Measurements from ENCODE around the gene MEI1.

Gene MEI1

DNA sequence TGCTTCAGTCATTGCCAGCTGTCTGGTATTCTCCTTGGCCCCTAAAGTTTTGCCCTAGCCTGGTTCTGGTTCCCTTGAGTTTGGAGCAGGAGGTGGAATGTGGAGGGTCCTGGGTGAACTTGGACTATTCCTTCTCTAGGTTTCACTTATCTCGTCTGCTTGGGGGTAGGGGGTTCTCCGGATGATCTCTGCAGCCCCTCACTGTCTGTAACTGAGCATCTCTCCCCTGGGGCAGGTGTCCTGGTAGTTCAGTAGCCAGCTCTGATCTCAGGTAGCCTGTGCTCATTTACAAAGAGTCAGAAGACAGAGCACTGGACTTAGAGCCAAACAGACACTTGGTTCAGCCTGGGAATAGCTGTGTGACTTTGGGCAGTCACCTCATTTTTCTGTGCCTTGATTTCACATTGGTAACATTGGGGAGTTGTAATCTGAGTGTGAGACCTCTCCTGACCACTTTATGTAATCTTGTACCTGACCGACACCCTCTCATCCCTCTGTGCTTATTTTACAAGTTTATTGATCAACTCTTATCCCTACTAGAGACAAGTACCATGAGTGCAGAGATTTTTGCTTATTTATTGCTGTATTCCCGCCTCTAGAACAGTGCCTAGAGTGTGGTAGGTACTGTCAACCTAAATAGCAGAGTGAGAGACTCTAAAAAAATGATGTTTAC is 102.0 kb downstream of the MEI1 start:
- Histone ChIP-seq H3K4me3 (ENCODE audit: low read depth, low read length) (peak overlapping the region; percentile 88), H3K27me3 (ENCODE audit: insufficient read depth, low read length) (no peaks in the 10 kb centered on the region), H2AK5ac (ENCODE audit: low read length) (no peak overlapping the region), H3K9ac (ENCODE audit: low read length) (peak overlapping the region; percentile 14), H2BK5ac (ENCODE audit: low read depth, low read length, poor library complexity) (no peak overlapping the region), H3K79me2 (ENCODE audit: control insufficient read depth, insufficient read depth, low read length, poor library complexity) (peaks cover 1% of the 10 kb centered on the region), H4K12ac (ENCODE audit: low read depth, low read length) (no peak overlapping the region), H4K8ac (ENCODE audit: low read depth, low read length) (peak overlapping the region; percentile 47), H3K4ac (ENCODE audit: low read depth, low read length) (no peak overlapping the region), H4K91ac (ENCODE audit: low read depth, low read length) (no peak overlapping the region), H2BK120ac (ENCODE audit: insufficient read depth, low read length, poor library complexity) (no peak overlapping the region), H3K23ac (ENCODE audit: low read length) (no peak overlapping the region), H3K4me2 (ENCODE audit: low read length) (peak overlapping the region; percentile 98), H3K9me3 (ENCODE audit: insufficient read depth, low read depth, low read length) (no peaks in the 10 kb centered on the region), H3K14ac (ENCODE audit: low read length) (peak overlapping the region; percentile 84), H2BK12ac (ENCODE audit: low read length) (no peak overlapping the region), H3K27ac (ENCODE audit: low read depth, low read length) (no peak overlapping the region), H3K18ac (ENCODE audit: low read length) (peak overlapping the region; percentile 9), H3K4me1 (ENCODE audit: control insufficient read depth in 1 of 2, insufficient read depth in 2 of 2, low read length in 2 of 2) (peaks cover 11 to 13% of the 10 kb centered on the region in 2 experiments), H3K79me1 (ENCODE audit: low read length) (peaks cover 12% of the 10 kb centered on the region), H2AFZ (ENCODE audit: insufficient read depth, low read length, poor library complexity) (peak overlapping the region; percentile 55), H3K36me3 (ENCODE audit: control insufficient read depth in 1 of 2, insufficient read depth in 2 of 2, low read length in 2 of 2) (no peaks in the 10 kb centered on the region)
- no CpG with 5 or more reads among the region's 4 CpGs for WGBS (ENCODE audit: extremely low coverage, insufficient coverage, insufficient read length)
- peak in 1 of 2 donors; percentile 15 for DNase-seq

DNA sequence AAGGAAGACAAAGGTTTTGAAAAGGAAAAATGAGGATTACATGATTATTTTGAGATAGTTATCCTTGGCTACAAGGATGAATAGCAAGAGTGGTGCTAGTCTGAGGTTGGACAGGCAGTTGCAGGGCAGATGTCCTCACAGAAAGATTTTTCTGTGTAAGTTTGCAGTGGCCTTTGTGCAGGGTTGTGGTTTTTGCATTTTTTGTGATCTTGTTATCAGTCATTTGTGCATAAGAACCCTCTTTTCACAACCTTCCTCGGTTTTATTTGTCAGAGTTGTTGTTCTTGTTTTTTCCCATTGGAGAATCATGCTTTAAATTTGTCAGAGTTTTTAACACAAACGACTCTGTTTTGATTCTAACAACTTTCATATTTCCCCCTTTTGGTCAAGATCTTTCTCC is 102.6 kb downstream of the MEI1 start:
- Histone ChIP-seq H3K9ac (ENCODE audit: low read length) (no peak overlapping the region), H4K91ac (ENCODE audit: low read depth, low read length) (no peak overlapping the region), H3K27ac (ENCODE audit: low read depth, low read length) (no peak overlapping the region), H2AK5ac (ENCODE audit: low read length) (no peak overlapping the region), H3K36me3 (ENCODE audit: control insufficient read depth in 1 of 2, insufficient read depth in 2 of 2, low read length in 2 of 2) (no peaks in the 10 kb centered on the region), H2AFZ (ENCODE audit: insufficient read depth, low read length, poor library complexity) (no peak overlapping the region), H3K9me3 (ENCODE audit: insufficient read depth, low read depth, low read length) (no peaks in the 10 kb centered on the region), H3K27me3 (ENCODE audit: insufficient read depth, low read length) (no peaks in the 10 kb centered on the region), H2BK12ac (ENCODE audit: low read length) (no peak overlapping the region), H3K4me2 (ENCODE audit: low read length) (no peak overlapping the region), H2BK120ac (ENCODE audit: insufficient read depth, low read length, poor library complexity) (no peak overlapping the region), H4K12ac (ENCODE audit: low read depth, low read length) (no peak overlapping the region), H2BK5ac (ENCODE audit: low read depth, low read length, poor library complexity) (no peak overlapping the region), H3K14ac (ENCODE audit: low read length) (no peak overlapping the region), H3K79me2 (ENCODE audit: control insufficient read depth, insufficient read depth, low read length, poor library complexity) (peaks cover 1% of the 10 kb centered on the region), H3K4ac (ENCODE audit: low read depth, low read length) (no peak overlapping the region), H3K4me1 (ENCODE audit: control insufficient read depth in 1 of 2, insufficient read depth in 2 of 2, low read length in 2 of 2) (peaks cover 11 to 13% of the 10 kb centered on the region in 2 experiments), H4K8ac (ENCODE audit: low read depth, low read length) (no peak overlapping the region), H3K18ac (ENCODE audit: low read length) (no peak overlapping the region), H3K79me1 (ENCODE audit: low read length) (peaks cover 12% of the 10 kb centered on the region), H3K4me3 (ENCODE audit: low read depth, low read length) (no peak overlapping the region), H3K23ac (ENCODE audit: low read length) (no peak overlapping the region)
- no CpG with 5 or more reads among the region's 2 CpGs for WGBS (ENCODE audit: extremely low coverage, insufficient coverage, insufficient read length)
- DNase-seq = peak in 1 of 2 donors; percentile 8

DNA sequence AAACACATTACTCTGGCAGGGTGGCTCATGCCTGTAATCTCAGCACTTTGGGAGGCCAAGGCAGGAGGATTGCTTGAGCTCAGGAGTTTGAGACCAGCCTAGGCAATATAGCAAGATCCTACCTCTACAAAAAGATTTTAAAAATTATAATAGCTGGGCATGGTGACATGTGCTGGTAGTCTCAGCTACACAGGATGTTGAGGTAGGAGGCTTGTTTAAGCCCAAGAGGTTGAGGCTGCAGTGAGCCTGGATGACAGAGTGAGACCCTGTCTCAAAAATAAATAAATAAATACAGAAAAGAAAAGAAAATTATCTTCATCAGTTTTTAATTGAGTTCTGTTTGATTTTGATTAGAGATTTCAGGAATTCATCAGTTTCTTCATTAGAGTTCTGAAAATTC is 106.3 kb downstream of the MEI1 start:
- H4K12ac ChIP-seq (ENCODE audit: low read depth, low read length) = no peak overlapping the region
- no peak overlapping the region for H4K91ac ChIP-seq (ENCODE audit: low read depth, low read length)
- H3K27ac ChIP-seq (ENCODE audit: low read depth, low read length) = no peak overlapping the region
- H3K79me2 ChIP-seq (ENCODE audit: control insufficient read depth, insufficient read depth, low read length, poor library complexity) = peaks cover under 1% of the 10 kb centered on the region
- H2AFZ ChIP-seq (ENCODE audit: insufficient read depth, low read length, poor library complexity) = no peak overlapping the region
- no peak overlapping the region for H3K4me3 ChIP-seq (ENCODE audit: low read depth, low read length)
- H3K4me2 ChIP-seq (ENCODE audit: low read length) = no peak overlapping the region
- peaks cover 5% of the 10 kb centered on the region in 2 experiments for H3K4me1 ChIP-seq (ENCODE audit: control insufficient read depth in 1 of 2, insufficient read depth in 2 of 2, low read length in 2 of 2)
- no peak overlapping the region for H2BK12ac ChIP-seq (ENCODE audit: low read length)
- H3K9ac ChIP-seq (ENCODE audit: low read length) = no peak overlapping the region
- H3K14ac ChIP-seq (ENCODE audit: low read length) = no peak overlapping the region
- H3K79me1 ChIP-seq (ENCODE audit: low read length) = peaks cover 4% of the 10 kb centered on the region
- H4K8ac ChIP-seq (ENCODE audit: low read depth, low read length) = no peak overlapping the region
- H3K23ac ChIP-seq (ENCODE audit: low read length) = no peak overlapping the region
- H3K18ac ChIP-seq (ENCODE audit: low read length) = no peak overlapping the region
- H3K27me3 ChIP-seq (ENCODE audit: insufficient read depth, low read length) = no peaks in the 10 kb centered on the region
- no peak overlapping the region for H2AK5ac ChIP-seq (ENCODE audit: low read length)
- H2BK120ac ChIP-seq (ENCODE audit: insufficient read depth, low read length, poor library complexity) = no peak overlapping the region
- no peak for DNase-seq
- no peak overlapping the region for H3K4ac ChIP-seq (ENCODE audit: low read depth, low read length)
- no peaks in the 10 kb centered on the region for H3K9me3 ChIP-seq (ENCODE audit: insufficient read depth, low read depth, low read length)
- H3K36me3 ChIP-seq (ENCODE audit: control insufficient read depth in 1 of 2, insufficient read depth in 2 of 2, low read length in 2 of 2) = peaks cover 0 to 2% of the 10 kb centered on the region in 2 experiments
- no peak overlapping the region for H2BK5ac ChIP-seq (ENCODE audit: low read depth, low read length, poor library complexity)

DNA sequence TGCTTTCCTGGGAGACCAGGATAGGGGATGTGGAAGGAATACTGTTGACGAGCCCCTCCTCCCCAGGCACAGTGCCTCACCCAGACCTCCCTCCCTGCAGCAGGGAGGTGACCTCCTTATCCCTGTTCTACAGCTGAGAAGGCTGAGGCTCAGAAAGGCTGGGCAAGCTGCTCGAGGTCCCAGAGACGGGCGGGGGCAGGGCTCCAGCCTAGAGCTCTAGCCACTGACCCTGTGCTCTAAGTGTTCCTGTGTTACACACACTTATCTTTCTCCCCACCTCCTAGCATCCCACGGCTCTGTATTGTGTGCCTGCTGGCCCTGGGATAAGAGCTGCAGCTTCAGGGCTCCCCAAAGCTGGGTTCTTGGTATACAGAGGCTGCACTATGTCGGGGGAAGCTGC is 109.1 kb downstream of the MEI1 start:
- DNase-seq = no peak
- no peaks in the 10 kb centered on the region for H3K79me2 ChIP-seq (ENCODE audit: control insufficient read depth, insufficient read depth, low read length, poor library complexity)
- no peak overlapping the region for H3K18ac ChIP-seq (ENCODE audit: low read length)
- no peak overlapping the region for H4K91ac ChIP-seq (ENCODE audit: low read depth, low read length)
- H2BK5ac ChIP-seq (ENCODE audit: low read depth, low read length, poor library complexity) = no peak overlapping the region
- H2AK5ac ChIP-seq (ENCODE audit: low read length) = no peak overlapping the region
- no peak overlapping the region for H4K8ac ChIP-seq (ENCODE audit: low read depth, low read length)
- H3K79me1 ChIP-seq (ENCODE audit: low read length) = no peaks in the 10 kb centered on the region
- no peak overlapping the region for H3K4ac ChIP-seq (ENCODE audit: low read depth, low read length)
- no peak overlapping the region for H3K9ac ChIP-seq (ENCODE audit: low read length)
- no peak overlapping the region for H3K4me3 ChIP-seq (ENCODE audit: low read depth, low read length)
- no peaks in the 10 kb centered on the region for H3K27me3 ChIP-seq (ENCODE audit: insufficient read depth, low read length)
- H2BK12ac ChIP-seq (ENCODE audit: low read length) = no peak overlapping the region
- no peak overlapping the region for H3K27ac ChIP-seq (ENCODE audit: low read depth, low read length)
- H4K12ac ChIP-seq (ENCODE audit: low read depth, low read length) = no peak overlapping the region
- H3K36me3 ChIP-seq (ENCODE audit: control insufficient read depth in 1 of 2, insufficient read depth in 2 of 2, low read length in 2 of 2) = peaks cover 0 to 9% of the 10 kb centered on the region in 2 experiments
- H3K4me1 ChIP-seq (ENCODE audit: control insufficient read depth in 1 of 2, insufficient read depth in 2 of 2, low read length in 2 of 2) = no peaks in the 10 kb centered on the region
- no CpG with 5 or more reads among the region's 6 CpGs for WGBS (ENCODE audit: extremely low coverage, insufficient coverage, insufficient read length)
- H3K4me2 ChIP-seq (ENCODE audit: low read length) = no peak overlapping the region
- H3K14ac ChIP-seq (ENCODE audit: low read length) = no peak overlapping the region
- H3K9me3 ChIP-seq (ENCODE audit: insufficient read depth, low read depth, low read length) = peaks cover 3% of the 10 kb centered on the region
- H2AFZ ChIP-seq (ENCODE audit: insufficient read depth, low read length, poor library complexity) = no peak overlapping the region
- H2BK120ac ChIP-seq (ENCODE audit: insufficient read depth, low read length, poor library complexity) = no peak overlapping the region
- H3K23ac ChIP-seq (ENCODE audit: low read length) = no peak overlapping the region
